ENCODE measurements around the gene RNF10.

DNA sequence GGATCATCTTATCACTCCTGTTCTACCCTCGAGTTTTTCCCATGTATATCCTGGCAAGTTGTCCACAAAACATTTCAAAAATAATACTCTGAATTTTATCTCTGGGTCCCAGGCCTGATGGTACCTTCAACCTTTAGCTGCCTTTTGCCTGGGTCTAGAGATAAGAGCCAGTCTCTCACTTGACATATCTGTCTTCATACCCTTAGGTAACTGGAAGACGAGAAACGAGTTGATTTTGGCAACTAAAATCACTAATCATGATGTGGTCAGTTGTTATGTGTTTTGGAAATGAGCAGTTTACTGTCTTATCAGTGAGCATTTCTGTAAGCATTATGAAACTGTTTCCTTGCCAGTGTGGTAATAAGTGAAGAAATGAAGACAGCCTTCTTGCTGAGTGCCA lies 6.3 kb downstream of the RNF10 start:
- TF ChIP-seq POLR2AphosphoS5 (IDR thresholded peaks at IDR 0.05; ENCODE audit: low read depth, low read length) (no peak), TAF1 (IDR thresholded peaks at IDR 0.05; ENCODE audit: borderline replicate concordance, insufficient read depth, low read length) (no peak), SIN3A (IDR thresholded peaks at IDR 0.05; ENCODE audit: borderline replicate concordance, insufficient read depth, low read length) (no peak)
- TF ChIP-seq, protein P1, sequence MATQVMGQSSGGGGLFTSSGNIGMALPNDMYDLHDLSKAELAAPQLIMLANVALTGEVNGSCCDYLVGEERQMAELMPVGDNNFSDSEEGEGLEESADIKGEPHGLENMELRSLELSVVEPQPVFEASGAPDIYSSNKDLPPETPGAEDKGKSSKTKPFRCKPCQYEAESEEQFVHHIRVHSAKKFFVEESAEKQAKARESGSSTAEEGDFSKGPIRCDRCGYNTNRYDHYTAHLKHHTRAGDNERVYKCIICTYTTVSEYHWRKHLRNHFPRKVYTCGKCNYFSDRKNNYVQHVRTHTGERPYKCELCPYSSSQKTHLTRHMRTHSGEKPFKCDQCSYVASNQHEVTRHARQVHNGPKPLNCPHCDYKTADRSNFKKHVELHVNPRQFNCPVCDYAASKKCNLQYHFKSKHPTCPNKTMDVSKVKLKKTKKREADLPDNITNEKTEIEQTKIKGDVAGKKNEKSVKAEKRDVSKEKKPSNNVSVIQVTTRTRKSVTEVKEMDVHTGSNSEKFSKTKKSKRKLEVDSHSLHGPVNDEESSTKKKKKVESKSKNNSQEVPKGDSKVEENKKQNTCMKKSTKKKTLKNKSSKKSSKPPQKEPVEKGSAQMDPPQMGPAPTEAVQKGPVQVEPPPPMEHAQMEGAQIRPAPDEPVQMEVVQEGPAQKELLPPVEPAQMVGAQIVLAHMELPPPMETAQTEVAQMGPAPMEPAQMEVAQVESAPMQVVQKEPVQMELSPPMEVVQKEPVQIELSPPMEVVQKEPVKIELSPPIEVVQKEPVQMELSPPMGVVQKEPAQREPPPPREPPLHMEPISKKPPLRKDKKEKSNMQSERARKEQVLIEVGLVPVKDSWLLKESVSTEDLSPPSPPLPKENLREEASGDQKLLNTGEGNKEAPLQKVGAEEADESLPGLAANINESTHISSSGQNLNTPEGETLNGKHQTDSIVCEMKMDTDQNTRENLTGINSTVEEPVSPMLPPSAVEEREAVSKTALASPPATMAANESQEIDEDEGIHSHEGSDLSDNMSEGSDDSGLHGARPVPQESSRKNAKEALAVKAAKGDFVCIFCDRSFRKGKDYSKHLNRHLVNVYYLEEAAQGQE (IDR thresholded peaks at IDR 0.05; ENCODE audit: insufficient read depth in 1 of 2, low read depth in 2 of 2, low read length in 2 of 2), result no peak
